OCI-LY7 (cell line): ENCODE results near the gene PMM2.

Experiments used
- CTCF ChIP-seq: fragments of 200-600 bp; sonication (generic); conservative IDR thresholded peaks from 2 replicates; pipeline ENCODE4 v1.5.1; 2014; ENCODE audit warnings: mild to moderate bottlenecking, antibody characterized with exemption, low read length, moderate library complexity, mixed read lengths
- EZH2phosphoT487 ChIP-seq: fragments of 200-600 bp; sonication (generic); IDR thresholded peaks from 2 replicates; pipeline ENCODE4 v1.6.1; 2018; ENCODE audit warnings: low read depth, borderline replicate concordance, mild to moderate bottlenecking, mixed run types, antibody characterized with exemption, low read length, moderate library complexity, mixed read lengths

GRCh38 chr16:8858994-8859912 lies 61.6 kb downstream of the PMM2 start:
- TF ChIP-seq CTCF (no peak), EZH2phosphoT487 (no peak)
